GM12878 (cell line): ENCODE data around the gene TBCK.

Source experiments
- NR2C2 ChIP-seq: IDR thresholded peaks from 2 replicates; pipeline ENCODE4 v1.6.1; 2011; ENCODE audit warnings: borderline replicate concordance, low read depth; ENCODE audit not compliant: control insufficient read depth, insufficient read length
- NR2F1 ChIP-seq: fragments of 450-650 bp; conservative IDR thresholded peaks from 2 replicates; pipeline ENCODE4 v1.6.1; 2017; ENCODE audit warnings: mild to moderate bottlenecking
- TAF1 ChIP-seq: IDR thresholded peaks from 2 replicates; pipeline ENCODE4 v1.6.1; 2011; ENCODE audit warnings: mild to moderate bottlenecking, low read depth, low read length, borderline replicate concordance
- TARDBP ChIP-seq: IDR thresholded peaks from 2 replicates; pipeline ENCODE4 v1.6.1; 2016; ENCODE audit warnings: borderline replicate concordance
- TF ChIP-seq, protein P1 (sequence below): fragments of 150-350 bp; IDR thresholded peaks from 2 replicates; pipeline ENCODE4 v1.6.1; 2016; ENCODE audit warnings: low read depth, low read length

DNA sequence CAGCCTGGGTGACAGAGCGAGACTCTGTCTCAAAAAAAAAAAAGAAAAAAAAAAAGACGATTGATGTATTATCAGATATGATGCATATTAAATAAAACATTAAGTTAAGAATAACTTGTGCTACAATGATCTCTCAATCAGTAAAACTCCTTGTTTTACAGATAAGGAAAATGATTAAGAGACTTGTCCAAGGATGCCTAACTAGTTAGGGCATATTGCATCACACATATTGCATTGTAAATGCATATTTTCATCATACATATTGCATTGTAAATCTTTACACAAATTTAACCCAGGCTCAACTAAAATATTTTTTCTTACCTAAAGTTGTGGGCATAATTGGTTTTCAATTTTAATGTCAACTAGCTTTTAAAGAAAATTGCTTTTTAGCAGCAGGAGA lies 26.3 kb downstream of the TBCK start:
- no peak for TF ChIP-seq NR2F1
- no peak for TF ChIP-seq TARDBP
- TF ChIP-seq, protein P1, sequence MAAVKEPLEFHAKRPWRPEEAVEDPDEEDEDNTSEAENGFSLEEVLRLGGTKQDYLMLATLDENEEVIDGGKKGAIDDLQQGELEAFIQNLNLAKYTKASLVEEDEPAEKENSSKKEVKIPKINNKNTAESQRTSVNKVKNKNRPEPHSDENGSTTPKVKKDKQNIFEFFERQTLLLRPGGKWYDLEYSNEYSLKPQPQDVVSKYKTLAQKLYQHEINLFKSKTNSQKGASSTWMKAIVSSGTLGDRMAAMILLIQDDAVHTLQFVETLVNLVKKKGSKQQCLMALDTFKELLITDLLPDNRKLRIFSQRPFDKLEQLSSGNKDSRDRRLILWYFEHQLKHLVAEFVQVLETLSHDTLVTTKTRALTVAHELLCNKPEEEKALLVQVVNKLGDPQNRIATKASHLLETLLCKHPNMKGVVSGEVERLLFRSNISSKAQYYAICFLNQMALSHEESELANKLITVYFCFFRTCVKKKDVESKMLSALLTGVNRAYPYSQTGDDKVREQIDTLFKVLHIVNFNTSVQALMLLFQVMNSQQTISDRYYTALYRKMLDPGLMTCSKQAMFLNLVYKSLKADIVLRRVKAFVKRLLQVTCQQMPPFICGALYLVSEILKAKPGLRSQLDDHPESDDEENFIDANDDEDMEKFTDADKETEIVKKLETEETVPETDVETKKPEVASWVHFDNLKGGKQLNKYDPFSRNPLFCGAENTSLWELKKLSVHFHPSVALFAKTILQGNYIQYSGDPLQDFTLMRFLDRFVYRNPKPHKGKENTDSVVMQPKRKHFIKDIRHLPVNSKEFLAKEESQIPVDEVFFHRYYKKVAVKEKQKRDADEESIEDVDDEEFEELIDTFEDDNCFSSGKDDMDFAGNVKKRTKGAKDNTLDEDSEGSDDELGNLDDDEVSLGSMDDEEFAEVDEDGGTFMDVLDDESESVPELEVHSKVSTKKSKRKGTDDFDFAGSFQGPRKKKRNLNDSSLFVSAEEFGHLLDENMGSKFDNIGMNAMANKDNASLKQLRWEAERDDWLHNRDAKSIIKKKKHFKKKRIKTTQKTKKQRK: no peak
- no peak for TF ChIP-seq TAF1
- TF ChIP-seq NR2C2: no peak
